GM21515 (cell line): ENCODE measurements around the gene NPAP1.
"Not testable (repeated sequence)": the region's sequence is repeated elsewhere in the genome, so short reads cannot be mapped to it uniquely, and the experiment has no call there.

ENCODE experiments used
- ATAC-seq: cut with Tn5 transposase; IDR thresholded peaks from one replicate; pipeline ENCODE4 v1.9.1; 2021; ENCODE audit not compliant: unreplicated experiment

NPAP1 gene

GRCh38 chr15:24675332-24676144, at the start of gene NPAP1:
Gene NPAP1, plus strand, starts transcription at chr15:24675775. Its CDS starts 93 bp downstream, at chr15:24675868.
- ATAC-seq = no peak

- no peak for ATAC-seq
Measured at GRCh38 chr15:24627443-24627842, 48.1 kb upstream of the NPAP1 start.

GRCh38 chr15:24633082-24633481, 42.5 kb upstream of the NPAP1 start:
- no peak for ATAC-seq

- not testable (repeated sequence) for ATAC-seq
Measured at GRCh38 chr15:24639412-24639811, 36.2 kb upstream of the NPAP1 start.

- no peak for ATAC-seq
Measured at GRCh38 chr15:24645627-24646026, 29.9 kb upstream of the NPAP1 start.

DNA sequence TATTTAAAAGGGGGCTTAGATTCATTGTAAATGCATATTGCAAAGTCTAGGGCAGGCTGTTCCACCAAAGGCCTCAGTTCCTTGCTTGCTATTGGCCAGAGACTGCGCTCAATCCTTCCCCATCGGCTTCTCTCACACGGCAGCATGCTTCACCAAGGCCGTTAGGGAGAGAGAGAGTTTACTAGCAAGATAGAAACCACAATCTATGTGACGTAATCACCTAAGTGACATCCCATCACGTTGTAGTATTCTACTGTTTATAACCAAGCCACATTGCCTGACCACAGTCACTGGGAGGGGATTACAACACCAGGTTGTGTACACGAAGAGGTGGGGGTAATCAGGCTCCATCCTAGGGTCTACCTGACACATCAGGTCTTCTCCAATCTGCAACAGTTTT, 16.0 kb upstream of the NPAP1 start:
- no peak for ATAC-seq

DNA sequence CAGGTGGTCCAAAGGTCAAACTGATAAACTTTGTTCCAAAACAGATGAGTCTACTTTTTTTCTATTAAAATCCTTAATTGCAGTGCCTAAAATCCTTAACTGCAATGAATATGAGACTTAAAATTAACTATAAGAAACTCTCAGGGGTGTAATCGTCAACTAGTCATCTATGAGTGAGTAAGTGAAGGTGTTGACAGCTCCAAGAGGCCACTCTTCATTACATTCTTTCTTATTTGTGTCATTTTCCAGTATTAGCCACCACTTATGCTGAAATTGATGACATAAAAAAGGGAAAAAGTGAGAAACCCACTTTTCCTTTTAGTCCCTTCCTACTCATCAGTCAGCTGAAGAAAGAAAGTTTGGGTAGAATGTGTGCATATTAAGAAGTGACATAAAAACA, 12.6 kb upstream of the NPAP1 start:
- no peak for ATAC-seq

DNA sequence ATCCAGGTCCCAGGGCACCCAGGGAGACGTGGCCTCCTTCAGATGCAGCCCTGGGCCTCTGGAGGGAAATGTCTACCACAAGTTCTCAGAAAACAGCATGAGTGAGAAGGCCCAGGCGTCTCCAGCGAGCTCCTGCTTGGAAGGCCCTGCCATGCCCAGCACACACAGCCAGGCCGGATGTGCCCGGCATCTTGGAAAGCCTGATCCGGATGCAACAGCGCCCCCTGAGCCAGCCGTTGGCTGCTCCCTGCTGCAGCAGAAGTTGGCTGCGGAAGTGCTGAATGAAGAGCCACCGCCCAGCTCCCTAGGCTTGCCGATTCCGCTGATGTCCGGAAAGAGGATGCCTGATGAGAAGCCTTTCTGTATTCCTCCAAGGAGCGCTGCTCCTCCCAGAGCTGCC, 856 bp downstream of the NPAP1 start:
- no peak for ATAC-seq

- no peak for ATAC-seq
Measured at GRCh38 chr15:24678485-24678884, 2.9 kb downstream of the NPAP1 start.

GRCh38 chr15:24682002-24682401, 6.4 kb downstream of the NPAP1 start:
- ATAC-seq = no peak

DNA sequence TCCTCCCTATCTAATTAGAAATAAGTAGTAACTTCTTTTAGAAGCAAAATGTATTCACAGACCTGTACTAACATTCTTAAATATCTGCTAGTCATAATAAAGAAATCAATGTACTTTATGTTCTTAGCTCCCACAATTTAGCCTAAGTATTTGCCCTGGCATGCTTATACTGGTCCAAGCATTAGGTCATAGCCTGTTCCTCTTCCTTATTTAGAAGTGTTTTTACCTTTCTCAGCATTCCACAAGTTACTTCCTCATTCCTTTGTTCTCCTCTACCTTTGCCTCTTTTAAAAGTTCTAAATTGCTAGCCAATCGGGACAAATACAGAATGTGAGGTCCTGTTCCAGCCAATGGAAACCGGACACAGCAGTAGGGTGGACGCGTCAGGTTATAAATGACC, 7.3 kb downstream of the NPAP1 start:
- not testable (repeated sequence) for ATAC-seq

DNA sequence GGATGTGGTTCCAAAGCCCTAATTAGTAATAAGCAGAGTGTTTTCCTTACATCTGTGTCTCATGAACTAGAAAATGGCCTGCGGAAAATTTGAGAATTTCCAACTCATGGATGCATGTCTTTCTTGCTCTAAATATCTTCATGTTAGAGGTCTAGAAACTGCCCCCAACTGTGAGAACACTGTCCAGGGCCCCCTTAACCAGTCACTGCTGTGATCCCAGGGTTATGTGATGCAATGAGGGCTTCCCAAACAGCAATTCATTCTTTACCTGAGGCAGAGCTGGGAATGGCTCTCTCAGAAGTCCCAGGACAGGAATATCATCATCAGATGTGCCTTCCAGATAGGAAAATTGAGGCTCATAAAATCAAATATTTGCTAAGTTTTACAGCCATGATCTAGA, 8.2 kb downstream of the NPAP1 start:
- ATAC-seq = no peak

DNA sequence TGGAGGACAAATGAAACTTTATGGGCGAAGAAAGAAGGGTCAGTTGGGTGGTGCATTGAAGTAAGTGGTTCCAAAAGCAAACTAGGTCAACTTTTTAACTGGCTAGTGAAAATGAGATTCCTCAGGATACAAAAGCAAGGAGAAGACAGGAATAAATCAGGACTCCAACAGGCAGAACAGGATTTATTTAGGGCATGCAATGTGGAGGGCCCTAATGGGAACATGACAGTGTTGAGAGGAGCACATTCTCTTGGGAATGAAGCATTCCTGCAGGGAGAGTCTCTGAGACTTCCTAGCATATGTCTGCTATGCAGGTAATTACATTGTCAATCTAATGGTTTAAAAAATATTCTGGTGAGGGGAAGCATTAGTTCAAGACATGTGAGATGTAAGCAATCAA, 8.7 kb downstream of the NPAP1 start:
- ATAC-seq = no peak

DNA sequence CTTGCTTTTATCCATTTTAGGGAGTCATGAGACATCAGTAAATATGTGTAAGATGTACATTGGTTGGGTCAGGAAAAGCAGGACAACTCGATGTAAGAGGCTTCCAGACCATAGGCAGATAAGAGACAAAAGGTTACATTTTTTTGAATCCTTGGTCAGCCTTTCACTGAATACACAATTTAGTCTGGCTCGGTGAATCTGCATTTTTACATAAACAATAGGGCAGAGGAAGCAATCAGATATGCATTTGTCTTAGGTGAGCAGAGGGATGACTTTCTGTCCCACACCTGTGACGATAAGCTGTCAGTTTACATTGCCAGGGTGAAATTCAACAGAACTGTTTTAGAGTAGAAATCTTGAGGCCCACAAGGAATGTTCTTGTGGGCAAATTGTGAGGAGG, 20.6 kb downstream of the NPAP1 start:
- no peak for ATAC-seq

DNA sequence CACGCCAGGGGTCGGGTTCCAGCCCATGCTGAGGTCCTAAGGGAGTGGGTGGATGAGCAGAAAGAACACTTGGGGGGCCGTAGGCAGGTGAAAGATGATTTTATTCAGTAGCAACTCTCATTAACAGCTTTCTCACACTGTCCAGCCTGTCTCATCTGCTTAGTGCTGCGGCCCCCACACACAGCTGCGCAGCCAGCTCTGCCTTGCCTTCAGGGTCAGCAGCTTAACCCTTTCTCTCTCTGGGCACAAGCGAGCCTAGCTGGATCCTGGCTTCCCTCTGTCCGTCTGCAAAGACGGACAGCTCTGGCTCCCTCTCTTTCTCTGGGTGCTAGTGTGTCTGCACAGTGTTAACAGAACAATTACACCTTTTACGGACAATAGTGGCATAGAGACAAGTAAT, 21.3 kb downstream of the NPAP1 start:
- ATAC-seq = no peak

GRCh38 chr15:24718289-24719082, 42.9 kb downstream of the NPAP1 start:
- no peak for ATAC-seq

DNA sequence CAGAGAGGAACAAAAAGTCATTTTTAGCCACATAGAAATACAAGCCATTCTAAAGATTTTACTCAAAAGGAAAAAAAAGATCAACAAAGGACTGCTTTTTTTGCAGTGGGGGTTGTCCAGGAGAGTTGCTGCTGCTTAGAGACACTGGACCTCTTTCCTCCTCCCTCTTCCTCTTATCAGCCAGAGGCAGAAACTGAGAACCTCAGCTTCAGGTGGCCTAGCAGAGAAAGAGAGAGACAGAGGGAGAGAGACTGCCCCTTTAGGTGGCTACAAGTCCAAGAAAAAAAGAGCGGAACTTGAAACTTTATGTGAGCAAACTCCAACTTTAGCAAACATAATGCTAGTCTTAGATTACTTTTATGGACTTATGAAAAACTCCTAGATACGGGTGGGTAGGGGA, 54.2 kb downstream of the NPAP1 start:
- no peak for ATAC-seq
